VCaP (cell line): ENCODE measurements around the gene PLAGL2.

Experiments
- H3K27ac ChIP-seq: fragments of 450-650 bp; 2 replicates; pipeline ENCODE4 v1.5.1; 2017
- CTCF ChIP-seq: fragments of 450-650 bp; conservative IDR thresholded peaks from 2 replicates; pipeline ENCODE4 v1.5.1; 2017; ENCODE audit warnings: mild to moderate bottlenecking, moderate library complexity

Gene PLAGL2

DNA sequence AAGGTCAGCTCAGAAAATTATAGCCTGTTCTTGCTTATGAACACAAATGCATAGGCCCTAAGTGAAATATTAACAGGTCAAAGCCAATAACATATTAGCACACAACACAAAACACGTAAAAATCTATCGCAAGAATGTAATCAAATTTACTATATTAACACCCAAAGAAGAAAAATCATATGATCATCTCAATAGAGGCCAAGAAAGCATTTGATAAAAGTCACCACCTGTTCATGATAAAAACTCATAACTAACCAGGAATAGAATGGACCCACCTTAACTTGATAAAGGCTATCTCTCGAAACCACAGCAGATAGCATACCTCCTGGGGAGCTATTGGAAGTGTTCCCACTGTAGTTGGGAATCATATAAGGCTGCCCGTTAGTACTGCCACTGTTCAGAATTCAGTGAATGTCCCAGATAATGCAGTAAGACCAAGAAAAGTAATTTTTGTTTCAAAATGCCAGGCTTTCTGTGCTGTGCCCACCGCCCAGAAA is 21.8 kb upstream of the PLAGL2 start:
- no peak for TF ChIP-seq CTCF
- peak overlapping the region; percentile 75; the same call in 1 of the 2 replicates for H3K27ac ChIP-seq

GRCh38 chr20:32227744-32228688 is 20.5 kb upstream of the PLAGL2 start:
- no peak for TF ChIP-seq CTCF
- H3K27ac ChIP-seq = peak overlapping the region; percentile 75

DNA sequence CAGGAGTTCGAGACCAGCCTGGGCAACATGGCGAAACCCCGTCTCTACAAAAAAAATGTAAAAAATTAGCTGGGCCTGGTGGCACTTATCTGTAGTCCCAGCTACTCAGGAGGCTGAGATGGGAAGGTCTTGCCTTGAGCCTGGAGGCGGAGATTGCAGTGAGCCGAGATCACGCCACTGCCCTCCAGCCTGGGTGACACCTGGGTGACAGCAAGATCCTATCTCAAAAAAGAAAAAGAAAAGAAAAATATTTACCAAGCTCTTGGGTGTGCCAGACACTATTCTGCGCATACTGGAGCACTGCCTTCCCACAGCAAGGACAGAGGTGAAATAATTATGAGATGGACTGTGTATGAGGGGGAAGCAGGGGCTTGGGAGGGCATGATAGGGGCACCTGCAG is 19.8 kb upstream of the PLAGL2 start:
- no peak for TF ChIP-seq CTCF
- peak overlapping the region; percentile 75 for H3K27ac ChIP-seq

DNA sequence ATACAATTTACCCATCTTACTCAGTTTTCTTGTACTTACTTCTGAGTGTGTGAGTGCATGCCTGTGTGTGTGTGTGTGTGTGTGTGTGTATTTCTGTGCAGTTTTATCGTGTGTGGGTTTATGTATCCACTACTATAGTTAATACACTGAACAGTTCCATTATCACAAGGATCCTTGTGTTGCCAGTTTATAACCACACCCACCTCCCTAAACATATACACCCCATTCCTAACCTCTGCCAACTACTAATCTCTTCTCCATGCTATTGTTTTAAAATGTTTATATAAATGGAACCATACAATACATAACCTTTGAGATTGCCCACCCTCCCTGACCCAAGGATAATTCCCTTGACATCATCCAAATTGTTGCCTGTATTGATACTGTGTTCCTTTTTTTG is 18.8 kb upstream of the PLAGL2 start:
- H3K27ac ChIP-seq = peak overlapping the region; percentile 75
- no peak for TF ChIP-seq CTCF

DNA sequence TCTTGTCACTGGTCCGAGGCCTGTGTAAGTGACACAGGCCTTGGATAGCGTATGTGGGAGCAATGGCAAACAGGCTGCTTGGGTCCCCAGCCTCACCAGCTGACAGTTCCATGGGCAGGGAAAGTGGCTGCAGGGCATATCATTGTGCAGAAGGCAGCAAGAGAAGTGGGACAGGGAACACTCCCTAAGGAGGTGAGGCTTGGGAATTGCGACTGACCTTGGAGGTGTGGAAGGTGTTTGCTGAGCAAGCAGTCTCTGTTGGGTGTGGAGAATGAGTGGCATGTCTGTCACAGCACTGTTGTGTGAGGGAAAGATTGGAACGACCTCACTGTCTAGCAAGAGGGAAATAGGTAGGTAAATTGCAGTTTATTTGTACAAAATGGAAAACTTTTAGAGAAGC is 16.9 kb upstream of the PLAGL2 start:
- TF ChIP-seq CTCF = no peak
- no peak overlapping the region for H3K27ac ChIP-seq

GRCh38 chr20:32218156-32218900 is 10.8 kb upstream of the PLAGL2 start:
- no peak for TF ChIP-seq CTCF
- H3K27ac ChIP-seq = no peak overlapping the region
